ENCODE data around the gene SUV39H1. TPM values are rescaled to one million over a fixed set of nuclear protein-coding genes. Genes with fewer than 3 reads are reported as not detected.
A peak's percentile ranks its signal among the peaks of the same experiment; 100 is the strongest.
"Not testable (repeated sequence)": the region's sequence is repeated elsewhere in the genome, so short reads cannot be mapped to it uniquely, and the experiment has no call there.

The SUV39H1 gene
- polyA plus RNA-seq, 2 donors = 5.6 to 5.8 TPM

DNA sequence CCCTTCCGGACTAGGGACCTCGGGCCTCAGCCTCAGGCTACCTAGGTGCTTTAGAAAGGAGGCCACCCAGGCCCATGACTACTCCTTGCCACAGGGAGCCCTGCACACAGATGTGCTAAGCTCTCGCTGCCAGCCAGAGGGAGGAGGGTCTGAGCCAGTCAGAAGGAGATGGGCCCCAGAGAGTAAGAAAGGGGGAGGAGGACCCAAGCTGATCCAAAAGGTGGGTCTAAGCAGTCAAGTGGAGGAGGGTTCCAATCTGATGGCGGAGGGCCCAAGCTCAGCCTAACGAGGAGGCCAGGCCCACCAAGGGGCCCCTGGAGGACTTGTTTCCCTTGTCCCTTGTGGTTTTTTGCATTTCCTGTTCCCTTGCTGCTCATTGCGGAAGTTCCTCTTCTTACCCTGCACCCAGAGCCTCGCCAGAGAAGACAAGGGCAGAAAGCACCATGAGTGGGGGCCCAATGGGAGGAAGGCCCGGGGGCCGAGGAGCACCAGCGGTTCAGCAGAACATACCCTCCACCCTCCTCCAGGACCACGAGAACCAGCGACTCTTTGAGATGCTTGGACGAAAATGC, 13.0 kb upstream of the SUV39H1 start, which contains the start of gene WAS:
Gene WAS (plus strand): TSS at position 389 of the 572 bp plus-strand sequence. CDS start 55 bp downstream, at position 444.
- Histone ChIP-seq H3K27ac (ENCODE audit: low read depth in 2 of 2, low read length in 1 of 2) (peak within 1 kb of the TSS in 1 of 2 donors; percentile 67), H3K4me3 (ENCODE audit: low read depth in 1 of 2, low read length in 2 of 2) (peak within 1 kb of the TSS in 1 of 2 donors; percentile 40), H3K9me3 (ENCODE audit: control insufficient read depth in 2 of 2, insufficient read depth in 1 of 2, low read depth in 1 of 2, low read length in 1 of 2) (no peaks in the 10 kb centered on the region), H3K27me3 (ENCODE audit: control insufficient read depth in 1 of 2, insufficient read depth in 2 of 2, low read length in 2 of 2) (no peaks in the 10 kb centered on the region), H3K36me3 (ENCODE audit: control insufficient read depth in 2 of 2, insufficient read depth in 2 of 2, low read length in 1 of 2) (no peaks in the 10 kb centered on the region), H3K4me1 (ENCODE audit: control insufficient read depth in 2 of 2, insufficient read depth in 2 of 2, low read length in 1 of 2) (no peaks in the 10 kb centered on the region)
- 66 to 69% methylated on average over 12 to 13 of the region's 13 CpGs for WGBS, 2 donors

DNA sequence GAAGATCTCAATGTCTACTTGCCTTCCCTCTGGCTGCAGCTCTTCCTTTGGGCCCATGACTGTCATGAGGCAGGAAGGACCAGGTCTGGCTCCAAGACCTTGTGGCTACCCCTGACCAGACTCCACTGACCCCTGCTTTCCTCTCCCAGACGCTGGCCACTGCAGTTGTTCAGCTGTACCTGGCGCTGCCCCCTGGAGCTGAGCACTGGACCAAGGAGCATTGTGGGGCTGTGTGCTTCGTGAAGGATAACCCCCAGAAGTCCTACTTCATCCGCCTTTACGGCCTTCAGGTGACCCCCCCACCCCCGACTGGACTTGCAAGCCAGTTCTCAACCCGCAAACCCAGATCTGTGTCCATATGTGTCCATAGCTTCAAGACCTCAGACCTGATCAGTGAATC, 12.4 kb upstream of the SUV39H1 start:
- WGBS, 2 donors = 60 to 75% methylated on average over 7 of the region's 7 CpGs
- Histone ChIP-seq H3K9me3 (ENCODE audit: control insufficient read depth in 2 of 2, insufficient read depth in 1 of 2, low read depth in 1 of 2, low read length in 1 of 2) (no peaks in the 10 kb centered on the region), H3K4me1 (ENCODE audit: control insufficient read depth in 2 of 2, insufficient read depth in 2 of 2, low read length in 1 of 2) (no peaks in the 10 kb centered on the region), H3K27ac (ENCODE audit: low read depth in 2 of 2, low read length in 1 of 2) (no peak overlapping the region), H3K4me3 (ENCODE audit: low read depth in 1 of 2, low read length in 2 of 2) (peak overlapping the region in 1 of 2 donors; percentile 40), H3K27me3 (ENCODE audit: control insufficient read depth in 1 of 2, insufficient read depth in 2 of 2, low read length in 2 of 2) (no peaks in the 10 kb centered on the region), H3K36me3 (ENCODE audit: control insufficient read depth in 2 of 2, insufficient read depth in 2 of 2, low read length in 1 of 2) (no peaks in the 10 kb centered on the region)

DNA sequence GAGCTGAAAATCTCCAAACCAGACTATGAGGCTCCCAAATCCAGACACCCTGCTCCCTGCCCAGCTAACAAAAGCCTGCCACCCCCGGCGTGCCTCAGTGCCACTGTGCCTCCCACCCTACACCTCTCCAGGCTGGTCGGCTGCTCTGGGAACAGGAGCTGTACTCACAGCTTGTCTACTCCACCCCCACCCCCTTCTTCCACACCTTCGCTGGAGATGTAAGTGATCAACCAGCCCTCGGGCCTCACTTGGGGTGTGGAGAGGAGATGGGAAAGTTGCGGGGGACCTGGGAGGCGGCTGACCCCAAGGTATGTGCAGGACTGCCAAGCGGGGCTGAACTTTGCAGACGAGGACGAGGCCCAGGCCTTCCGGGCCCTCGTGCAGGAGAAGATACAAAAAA, 11.1 kb upstream of the SUV39H1 start:
- no peak overlapping the region for H3K27ac ChIP-seq (ENCODE audit: low read depth in 2 of 2, low read length in 1 of 2)
- no peaks in the 10 kb centered on the region for H3K4me1 ChIP-seq (ENCODE audit: control insufficient read depth in 2 of 2, insufficient read depth in 2 of 2, low read length in 1 of 2)
- H3K36me3 ChIP-seq (ENCODE audit: control insufficient read depth in 2 of 2, insufficient read depth in 2 of 2, low read length in 1 of 2) = no peaks in the 10 kb centered on the region
- no peak overlapping the region for H3K4me3 ChIP-seq (ENCODE audit: low read depth in 1 of 2, low read length in 2 of 2)
- no peaks in the 10 kb centered on the region for H3K9me3 ChIP-seq (ENCODE audit: control insufficient read depth in 2 of 2, insufficient read depth in 1 of 2, low read depth in 1 of 2, low read length in 1 of 2)
- no peaks in the 10 kb centered on the region for H3K27me3 ChIP-seq (ENCODE audit: control insufficient read depth in 1 of 2, insufficient read depth in 2 of 2, low read length in 2 of 2)
- WGBS, 2 donors = 76 to 78% methylated on average over 12 of the region's 12 CpGs

DNA sequence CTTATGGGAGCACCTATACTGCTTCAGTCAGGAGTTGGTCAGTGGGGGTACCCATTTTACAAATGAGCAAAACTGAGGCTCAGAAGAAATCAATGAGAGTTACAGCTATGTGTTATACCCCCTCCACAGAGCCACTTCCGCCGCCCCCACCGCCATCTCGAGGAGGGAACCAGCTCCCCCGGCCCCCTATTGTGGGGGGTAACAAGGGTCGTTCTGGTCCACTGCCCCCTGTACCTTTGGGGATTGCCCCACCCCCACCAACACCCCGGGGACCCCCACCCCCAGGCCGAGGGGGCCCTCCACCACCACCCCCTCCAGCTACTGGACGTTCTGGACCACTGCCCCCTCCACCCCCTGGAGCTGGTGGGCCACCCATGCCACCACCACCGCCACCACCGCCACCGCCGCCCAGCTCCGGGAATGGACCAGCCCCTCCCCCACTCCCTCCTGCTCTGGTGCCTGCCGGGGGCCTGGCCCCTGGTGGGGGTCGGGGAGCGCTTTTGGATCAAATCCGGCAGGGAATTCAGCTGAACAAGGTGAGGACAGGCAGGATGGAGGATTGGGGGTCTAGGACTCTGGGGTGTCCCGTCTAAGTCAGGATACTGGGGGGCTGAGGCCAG, 7.9 kb upstream of the SUV39H1 start:
- H3K27me3 ChIP-seq (ENCODE audit: control insufficient read depth in 1 of 2, insufficient read depth in 2 of 2, low read length in 2 of 2) = no peaks in the 10 kb centered on the region
- H3K4me1 ChIP-seq (ENCODE audit: control insufficient read depth in 2 of 2, insufficient read depth in 2 of 2, low read length in 1 of 2) = no peaks in the 10 kb centered on the region
- no peaks in the 10 kb centered on the region for H3K9me3 ChIP-seq (ENCODE audit: control insufficient read depth in 2 of 2, insufficient read depth in 1 of 2, low read depth in 1 of 2, low read length in 1 of 2)
- no peaks in the 10 kb centered on the region for H3K36me3 ChIP-seq (ENCODE audit: control insufficient read depth in 2 of 2, insufficient read depth in 2 of 2, low read length in 1 of 2)
- H3K4me3 ChIP-seq (ENCODE audit: low read depth in 1 of 2, low read length in 2 of 2) = no peak overlapping the region
- 49 to 56% methylated on average over 18 to 19 of the region's 19 CpGs for WGBS, 2 donors
- H3K27ac ChIP-seq (ENCODE audit: low read depth in 2 of 2, low read length in 1 of 2) = no peak overlapping the region

DNA sequence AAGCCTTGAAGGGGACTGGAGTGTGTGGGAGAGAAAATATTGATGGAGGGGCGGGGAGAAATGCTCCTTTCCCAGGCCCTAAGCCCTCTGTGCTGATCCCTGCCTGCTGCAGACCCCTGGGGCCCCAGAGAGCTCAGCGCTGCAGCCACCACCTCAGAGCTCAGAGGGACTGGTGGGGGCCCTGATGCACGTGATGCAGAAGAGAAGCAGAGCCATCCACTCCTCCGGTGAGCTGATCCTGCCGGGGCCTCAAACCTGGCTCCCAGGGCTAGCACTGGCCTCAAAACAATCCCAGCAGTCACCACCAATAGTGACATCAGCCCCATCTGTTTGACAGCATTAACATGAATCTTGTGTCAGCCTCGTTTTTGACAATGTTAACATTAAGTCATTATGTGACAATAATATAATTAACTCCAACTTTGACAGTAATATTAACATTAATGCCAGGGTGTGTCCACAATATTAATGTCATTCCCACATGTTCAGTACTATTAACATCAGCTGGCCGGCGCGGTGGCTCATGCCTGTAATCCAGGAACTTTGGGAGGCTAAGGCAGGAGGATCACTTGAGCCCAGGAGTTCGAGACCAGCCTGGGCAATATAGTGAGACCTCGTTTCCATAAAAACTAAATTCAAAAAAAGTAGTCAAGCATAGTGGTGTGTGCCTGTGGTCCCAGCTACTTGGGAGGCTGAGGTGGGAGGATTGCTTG, 7.2 kb upstream of the SUV39H1 start:
- 53 to 55% methylated on average over 11 of the region's 11 CpGs for WGBS, 2 donors
- H3K27me3 ChIP-seq (ENCODE audit: control insufficient read depth in 1 of 2, insufficient read depth in 2 of 2, low read length in 2 of 2) = no peaks in the 10 kb centered on the region

DNA sequence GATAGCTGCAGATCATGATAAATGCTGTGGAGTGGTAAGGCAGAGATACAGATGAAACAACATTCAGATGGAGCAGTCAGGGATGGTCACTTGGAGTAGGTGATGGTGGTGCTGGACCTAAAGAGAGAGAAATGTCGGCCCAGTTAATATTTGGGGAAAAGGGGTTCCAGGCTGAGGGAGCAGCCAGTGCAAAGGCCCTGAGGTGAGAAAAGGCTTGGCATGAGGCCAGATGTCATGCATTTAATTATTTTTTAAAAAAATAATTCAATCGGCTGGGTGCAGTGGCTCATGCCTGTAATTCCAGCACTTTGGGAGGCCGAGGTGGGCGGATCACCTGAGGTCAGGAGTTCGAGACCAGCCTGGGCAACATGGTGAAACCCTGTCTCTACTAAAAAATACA, 4.8 kb upstream of the SUV39H1 start:
- not testable (repeated sequence) for H3K36me3 ChIP-seq (ENCODE audit: control insufficient read depth in 2 of 2, insufficient read depth in 2 of 2, low read length in 1 of 2); H3K27ac ChIP-seq (ENCODE audit: low read depth in 2 of 2, low read length in 1 of 2); H3K27me3 ChIP-seq (ENCODE audit: control insufficient read depth in 1 of 2, insufficient read depth in 2 of 2, low read length in 2 of 2); H3K9me3 ChIP-seq (ENCODE audit: control insufficient read depth in 2 of 2, insufficient read depth in 1 of 2, low read depth in 1 of 2, low read length in 1 of 2); H3K4me3 ChIP-seq (ENCODE audit: low read depth in 1 of 2, low read length in 2 of 2); H3K4me1 ChIP-seq (ENCODE audit: control insufficient read depth in 2 of 2, insufficient read depth in 2 of 2, low read length in 1 of 2)
- WGBS, 2 donors = 70 to 79% methylated on average over 5 of the region's 5 CpGs

More for the DNA sequence above, 7.2 kb upstream of the SUV39H1 start:
- H3K4me3 ChIP-seq (ENCODE audit: low read depth in 1 of 2, low read length in 2 of 2) = no peak overlapping the region
- H3K36me3 ChIP-seq (ENCODE audit: control insufficient read depth in 2 of 2, insufficient read depth in 2 of 2, low read length in 1 of 2) = no peaks in the 10 kb centered on the region
- H3K4me1 ChIP-seq (ENCODE audit: control insufficient read depth in 2 of 2, insufficient read depth in 2 of 2, low read length in 1 of 2) = no peaks in the 10 kb centered on the region
- H3K27ac ChIP-seq (ENCODE audit: low read depth in 2 of 2, low read length in 1 of 2) = no peak overlapping the region
- H3K9me3 ChIP-seq (ENCODE audit: control insufficient read depth in 2 of 2, insufficient read depth in 1 of 2, low read depth in 1 of 2, low read length in 1 of 2) = no peaks in the 10 kb centered on the region

DNA sequence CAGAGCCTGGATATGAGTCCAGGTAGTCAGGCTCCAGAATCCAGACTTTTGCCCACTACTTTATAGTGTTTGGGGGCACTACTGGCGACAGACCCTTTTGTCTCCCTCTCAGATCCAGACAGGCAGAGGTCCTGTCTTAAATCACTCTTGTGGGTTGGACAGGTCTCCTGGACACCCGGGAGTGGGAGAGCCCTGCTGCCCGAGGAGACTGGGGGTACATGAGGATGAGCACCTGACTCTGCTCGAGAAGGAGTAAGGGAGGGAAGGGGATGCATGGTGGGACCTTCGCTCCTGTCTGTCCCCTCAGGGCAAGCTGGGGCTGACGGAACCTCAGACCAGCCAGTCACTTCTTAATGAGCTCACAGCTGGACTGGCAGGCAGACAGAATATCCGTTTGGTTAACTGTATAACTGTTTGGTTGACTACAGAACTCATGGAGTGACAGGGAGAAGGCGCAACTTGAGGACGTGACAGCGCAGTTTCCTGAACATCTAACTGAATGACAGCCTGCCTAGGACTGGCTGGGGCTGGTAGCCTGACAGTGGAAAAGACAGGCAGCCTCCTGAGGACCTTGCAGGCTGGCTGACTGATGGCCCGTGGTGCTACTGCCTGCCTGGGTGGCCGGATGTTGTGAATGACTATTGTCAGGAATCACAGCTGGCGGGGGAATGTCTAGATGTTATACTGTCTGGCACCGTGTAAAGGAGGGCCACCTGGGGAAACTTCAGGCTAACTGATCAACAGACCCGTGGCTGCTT, 1.6 kb upstream of the SUV39H1 start:
- Histone ChIP-seq H3K4me3 (ENCODE audit: low read depth in 1 of 2, low read length in 2 of 2) (no peak overlapping the region), H3K4me1 (ENCODE audit: control insufficient read depth in 2 of 2, insufficient read depth in 2 of 2, low read length in 1 of 2) (peaks cover 0 to 8% of the 10 kb centered on the region in 2 donors), H3K27ac (ENCODE audit: low read depth in 2 of 2, low read length in 1 of 2) (no peak overlapping the region), H3K27me3 (ENCODE audit: control insufficient read depth in 1 of 2, insufficient read depth in 2 of 2, low read length in 2 of 2) (no peaks in the 10 kb centered on the region), H3K9me3 (ENCODE audit: control insufficient read depth in 2 of 2, insufficient read depth in 1 of 2, low read depth in 1 of 2, low read length in 1 of 2) (no peaks in the 10 kb centered on the region), H3K36me3 (ENCODE audit: control insufficient read depth in 2 of 2, insufficient read depth in 2 of 2, low read length in 1 of 2) (peaks cover 0 to 3% of the 10 kb centered on the region in 2 donors)
- WGBS, 2 donors = 34 to 54% methylated on average over 15 of the region's 15 CpGs

DNA sequence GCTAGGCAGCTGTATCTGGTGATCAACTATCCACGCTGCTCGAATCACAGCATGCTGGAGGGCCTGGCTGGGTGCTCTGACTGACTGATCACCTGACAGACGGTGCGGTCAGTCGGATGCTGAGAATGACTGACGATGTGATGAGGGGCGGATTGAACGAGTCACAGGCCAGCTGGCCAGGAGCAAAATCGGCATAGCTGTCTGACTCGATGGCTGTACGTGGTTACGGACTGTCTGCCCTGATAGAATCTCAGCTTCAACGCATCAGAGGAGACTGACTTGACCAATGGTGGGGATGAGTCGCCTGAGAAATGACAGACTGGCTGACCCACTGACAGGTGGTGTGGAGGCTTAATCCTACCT, 1.0 kb upstream of the SUV39H1 start:
- Histone ChIP-seq H3K4me1 (ENCODE audit: control insufficient read depth in 2 of 2, insufficient read depth in 2 of 2, low read length in 1 of 2) (peaks cover 0 to 8% of the 10 kb centered on the region in 2 donors), H3K36me3 (ENCODE audit: control insufficient read depth in 2 of 2, insufficient read depth in 2 of 2, low read length in 1 of 2) (peaks cover 0 to 6% of the 10 kb centered on the region in 2 donors)
- WGBS, 2 donors = 21 to 49% methylated on average over 14 of the region's 14 CpGs

DNA sequence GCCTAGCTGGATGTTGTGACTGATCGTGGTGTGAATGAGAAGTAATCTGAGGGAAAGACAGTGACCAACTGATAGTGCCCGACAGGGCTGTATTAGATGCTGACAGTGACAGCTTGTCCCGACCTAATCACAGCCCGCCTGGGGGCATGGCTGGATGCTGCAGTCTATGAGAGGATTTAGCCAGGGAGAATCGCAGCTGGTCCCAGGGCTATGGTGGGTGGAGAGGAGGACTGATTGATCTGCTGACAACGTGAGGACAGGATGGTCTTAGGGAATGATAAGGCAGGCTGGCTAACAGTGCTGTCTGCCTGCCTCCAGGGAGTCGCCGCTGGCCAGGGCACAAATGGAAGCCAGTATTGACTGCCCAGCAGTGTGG, 621 bp upstream of the SUV39H1 start:
- peak overlapping the region; percentile 91 to 93 for H3K27ac ChIP-seq (ENCODE audit: low read depth in 2 of 2, low read length in 1 of 2)
- peaks cover 0 to 9% of the 10 kb centered on the region in 2 donors for H3K36me3 ChIP-seq (ENCODE audit: control insufficient read depth in 2 of 2, insufficient read depth in 2 of 2, low read length in 1 of 2)
- H3K4me1 ChIP-seq (ENCODE audit: control insufficient read depth in 2 of 2, insufficient read depth in 2 of 2, low read length in 1 of 2) = peaks cover 0 to 8% of the 10 kb centered on the region in 2 donors
- H3K4me3 ChIP-seq (ENCODE audit: low read depth in 1 of 2, low read length in 2 of 2) = peak overlapping the region; percentile 17 to 60
- no peaks in the 10 kb centered on the region for H3K9me3 ChIP-seq (ENCODE audit: control insufficient read depth in 2 of 2, insufficient read depth in 1 of 2, low read depth in 1 of 2, low read length in 1 of 2)
- no peaks in the 10 kb centered on the region for H3K27me3 ChIP-seq (ENCODE audit: control insufficient read depth in 1 of 2, insufficient read depth in 2 of 2, low read length in 2 of 2)
- 2 to 43% methylated on average over 8 of the region's 8 CpGs for WGBS, 2 donors

More for the DNA sequence above, 1.0 kb upstream of the SUV39H1 start:
- no peaks in the 10 kb centered on the region for H3K9me3 ChIP-seq (ENCODE audit: control insufficient read depth in 2 of 2, insufficient read depth in 1 of 2, low read depth in 1 of 2, low read length in 1 of 2)
- H3K27ac ChIP-seq (ENCODE audit: low read depth in 2 of 2, low read length in 1 of 2) = peak overlapping the region; percentile 91 to 93
- no peaks in the 10 kb centered on the region for H3K27me3 ChIP-seq (ENCODE audit: control insufficient read depth in 1 of 2, insufficient read depth in 2 of 2, low read length in 2 of 2)
- peak overlapping the region in 1 of 2 donors; percentile 60 for H3K4me3 ChIP-seq (ENCODE audit: low read depth in 1 of 2, low read length in 2 of 2)
